SK-N-MC (cell line): ENCODE results near the gene LARP6.
A peak's percentile ranks its signal among the peaks of the same experiment; 100 is the strongest.
"Not testable (repeated sequence)": the region's sequence is repeated elsewhere in the genome, so short reads cannot be mapped to it uniquely, and the experiment has no call there.

Experiments
- DNase-seq: peaks from one replicate; pipeline ENCODE4 v3.0.0-alpha.2; 2011; ENCODE audit warnings: low read depth, low spot score
- H3K27ac ChIP-seq: fragments of 200-600 bp; sonication (generic); 2 replicates; pipeline ENCODE4 v1.5.1; 2016; ENCODE audit warnings: mixed run types
- H3K36me3 ChIP-seq: fragments of 200-600 bp; sonication (generic); 2 replicates; pipeline ENCODE4 v1.6.1; 2017; ENCODE audit warnings: antibody characterized with exemption, low read length, mixed read lengths; ENCODE audit not compliant: insufficient read depth
- H3K4me3 ChIP-seq: fragments of 200-600 bp; sonication (generic); 2 replicates; pipeline ENCODE4 v1.5.1; 2016
- H3K9ac ChIP-seq: fragments of 200-600 bp; sonication (generic); 2 replicates; pipeline ENCODE4 v1.8.0; 2017; ENCODE audit warnings: mixed run types, mixed read lengths; ENCODE audit not compliant: insufficient read length
- H3K9me3 ChIP-seq: fragments of 200-600 bp; sonication (generic); 2 replicates; pipeline ENCODE4 v1.6.1; 2017; ENCODE audit warnings: low read depth, mild to moderate bottlenecking, antibody characterized with exemption, low read length, moderate library complexity, mixed read lengths
- EZH2 ChIP-seq: fragments of 200-600 bp; sonication (generic); IDR thresholded peaks from one replicate; pipeline ENCODE4 v1.6.1; 2017; ENCODE audit warnings: antibody characterized with exemption
- FOXP2 ChIP-seq: optimal IDR thresholded peaks from 2 replicates; pipeline ENCODE3; 2011; ENCODE audit warnings: mild to moderate bottlenecking, moderate library complexity; ENCODE audit not compliant: insufficient read depth; ENCODE audit errors: extremely low read length, control extremely low read depth
- POLR2AphosphoS5 ChIP-seq: IDR thresholded peaks from 2 replicates; pipeline ENCODE4 v1.6.1; 2012; ENCODE audit warnings: mild to moderate bottlenecking, low read depth, low read length, borderline replicate concordance

LARP6 gene

DNA sequence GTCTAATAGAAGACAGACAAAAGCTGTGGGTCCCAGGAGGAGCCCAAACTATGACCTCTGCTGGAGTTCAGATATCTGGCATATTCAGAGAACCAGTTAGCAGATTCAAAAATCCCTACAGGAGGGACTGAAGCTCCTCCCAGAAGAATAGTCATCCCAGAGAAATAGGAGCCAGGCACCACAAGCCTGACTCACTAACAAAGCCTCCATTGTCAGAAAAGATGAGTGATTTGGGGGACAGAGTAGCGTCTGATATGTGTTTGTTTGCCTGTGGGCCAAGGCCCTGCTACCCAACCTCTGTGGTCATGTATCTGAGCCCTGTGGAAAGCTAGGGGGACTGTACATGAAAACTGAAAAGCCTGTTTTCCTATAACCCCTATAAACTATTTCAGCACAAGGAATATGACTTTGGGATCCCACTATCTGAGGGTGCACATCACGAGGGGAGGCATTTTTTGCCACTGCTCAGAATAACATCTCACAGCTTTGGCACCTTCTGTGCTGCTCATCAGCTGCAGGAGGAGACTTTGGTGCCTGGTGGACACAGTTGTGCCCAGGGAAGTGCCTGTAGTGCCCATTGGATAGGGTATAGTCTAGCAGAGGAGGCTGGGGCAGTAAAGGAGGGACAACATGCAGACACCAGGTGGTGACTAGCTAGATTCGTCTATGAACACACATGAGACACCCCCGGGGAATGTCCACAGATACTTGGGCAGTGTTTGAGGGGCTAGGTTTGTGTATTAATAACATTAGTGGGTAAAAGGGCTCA is 9.7 kb upstream of the LARP6 start:
- TF ChIP-seq POLR2AphosphoS5, result no peak
- TF ChIP-seq EZH2, result no peak
- TF ChIP-seq FOXP2, result no peak
- DNase-seq, result no peak
- Histone ChIP-seq H3K27ac (no peak overlapping the region), H3K9ac (no peak overlapping the region), H3K9me3 (no peaks in the 10 kb centered on the region), H3K36me3 (no peaks in the 10 kb centered on the region), H3K4me3 (no peak overlapping the region)

- TF ChIP-seq FOXP2 (no peak), EZH2 (no peak), POLR2AphosphoS5 (no peak)
- no peaks in the 10 kb centered on the region for H3K9me3 ChIP-seq
- no peak for DNase-seq
- no peak overlapping the region for H3K4me3 ChIP-seq
- no peaks in the 10 kb centered on the region for H3K36me3 ChIP-seq
- no peak overlapping the region for H3K9ac ChIP-seq
- no peak overlapping the region for H3K27ac ChIP-seq
Observed at GRCh38 chr15:70859998-70860397, 6.0 kb upstream of the LARP6 start.

DNA sequence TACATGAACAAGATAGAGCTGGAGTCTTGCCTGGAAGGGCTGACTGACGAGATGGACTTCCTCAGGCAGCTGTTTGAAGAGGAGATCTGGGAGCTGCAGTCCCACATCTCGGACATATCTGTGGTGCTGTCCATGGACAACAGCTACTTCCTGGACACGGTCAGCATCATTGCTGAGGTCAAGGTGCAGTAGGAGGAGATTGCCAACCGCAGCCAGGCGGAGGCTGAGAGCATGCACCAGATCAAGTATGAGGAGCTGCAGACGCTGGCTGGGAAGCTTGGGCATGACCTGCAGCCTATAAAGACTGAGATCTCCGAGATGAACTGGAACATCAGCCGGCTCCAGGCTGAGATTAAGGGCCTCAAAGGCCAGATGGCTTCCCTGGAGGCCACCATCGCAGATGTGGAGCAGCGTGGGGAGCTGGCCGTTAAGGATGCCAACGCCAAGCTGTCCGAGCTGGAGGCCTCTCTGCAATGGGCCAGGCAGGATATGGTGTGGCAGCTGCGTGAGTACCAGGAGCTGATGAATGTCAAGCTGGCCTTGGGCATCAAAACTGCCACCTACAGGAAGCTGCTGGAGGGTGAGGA is 5.5 kb upstream of the LARP6 start:
- no peak for DNase-seq
- no peak overlapping the region for H3K9ac ChIP-seq
- TF ChIP-seq POLR2AphosphoS5 (no peak), FOXP2 (no peak), EZH2 (no peak)
- H3K27ac ChIP-seq, result no peak overlapping the region
- H3K4me3 ChIP-seq, result no peak overlapping the region
- no peaks in the 10 kb centered on the region for H3K36me3 ChIP-seq
- no peaks in the 10 kb centered on the region for H3K9me3 ChIP-seq

DNA sequence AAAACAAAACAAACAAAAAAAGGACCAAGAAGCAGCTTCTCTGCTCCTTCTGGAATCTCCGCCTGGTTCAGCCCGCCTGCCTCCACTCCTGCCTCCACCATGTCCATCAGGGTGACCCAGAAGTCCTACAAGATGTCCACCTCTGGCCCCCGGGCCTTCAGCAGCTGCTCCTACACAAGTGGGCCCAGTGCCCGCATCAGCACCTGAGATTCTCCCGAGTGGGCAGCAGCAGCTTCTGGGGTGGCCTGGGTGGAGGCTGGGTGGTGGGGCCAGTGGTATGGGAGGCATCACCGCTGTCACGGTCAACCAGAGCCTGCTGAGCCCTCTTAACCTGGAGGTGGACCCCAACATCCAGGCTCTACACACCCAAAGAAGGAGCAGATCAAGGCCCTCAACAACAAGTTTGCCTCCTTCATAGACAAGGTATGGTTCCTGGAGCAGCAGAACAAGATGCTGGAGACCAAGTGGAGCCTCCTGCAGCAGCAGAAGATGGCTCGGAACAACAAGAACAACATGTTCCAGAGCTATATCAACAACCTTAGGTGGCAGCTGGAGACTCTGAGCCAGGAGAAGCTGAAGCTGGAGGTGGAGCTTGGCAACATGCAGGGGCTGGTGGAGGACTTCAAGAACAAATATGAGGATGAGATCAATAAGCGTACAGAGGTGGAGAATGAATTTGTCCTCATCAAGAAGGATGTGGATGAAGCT is 4.8 kb upstream of the LARP6 start:
- not testable (repeated sequence) for H3K9ac ChIP-seq, H3K27ac ChIP-seq, H3K4me3 ChIP-seq, H3K36me3 ChIP-seq, DNase-seq, H3K9me3 ChIP-seq

DNA sequence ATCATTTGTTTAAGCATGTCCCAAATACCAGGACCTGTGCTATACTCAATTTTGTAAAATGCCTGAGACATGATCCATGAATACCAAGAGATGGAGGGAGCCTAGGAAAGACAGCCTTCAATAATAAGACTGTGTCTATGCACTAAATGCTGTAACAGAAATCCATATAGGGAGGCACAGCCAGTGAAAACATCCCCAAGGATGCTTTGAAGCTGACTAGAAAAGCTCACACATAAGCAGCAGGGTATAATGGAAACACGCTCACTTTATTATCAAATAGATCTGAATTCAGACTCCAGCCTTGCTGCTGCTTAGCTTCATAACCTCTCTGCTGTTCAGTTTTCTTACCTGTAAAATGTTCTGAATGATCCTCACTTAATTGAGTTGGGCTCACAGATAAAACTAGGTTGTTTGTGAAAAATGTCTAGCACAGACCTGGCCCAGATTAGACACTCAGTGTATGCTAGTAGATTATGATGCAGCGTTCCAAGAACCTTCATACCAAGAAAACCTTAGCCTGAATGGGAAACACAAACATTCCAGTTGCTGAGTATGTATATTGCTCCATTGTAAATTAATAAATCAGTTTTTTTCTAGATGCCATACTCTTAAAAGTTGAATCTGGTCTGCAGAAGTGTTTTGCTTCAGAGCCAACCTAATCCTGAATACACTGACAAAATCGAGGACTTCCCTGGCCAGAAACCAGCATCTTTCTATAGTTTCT is 3.8 kb upstream of the LARP6 start:
- no peak for TF ChIP-seq POLR2AphosphoS5
- TF ChIP-seq FOXP2, result no peak
- TF ChIP-seq EZH2, result no peak
- DNase-seq, result no peak
- Histone ChIP-seq H3K9ac (no peak overlapping the region), H3K36me3 (no peaks in the 10 kb centered on the region), H3K27ac (no peak overlapping the region), H3K4me3 (no peak overlapping the region), H3K9me3 (no peaks in the 10 kb centered on the region)

DNA sequence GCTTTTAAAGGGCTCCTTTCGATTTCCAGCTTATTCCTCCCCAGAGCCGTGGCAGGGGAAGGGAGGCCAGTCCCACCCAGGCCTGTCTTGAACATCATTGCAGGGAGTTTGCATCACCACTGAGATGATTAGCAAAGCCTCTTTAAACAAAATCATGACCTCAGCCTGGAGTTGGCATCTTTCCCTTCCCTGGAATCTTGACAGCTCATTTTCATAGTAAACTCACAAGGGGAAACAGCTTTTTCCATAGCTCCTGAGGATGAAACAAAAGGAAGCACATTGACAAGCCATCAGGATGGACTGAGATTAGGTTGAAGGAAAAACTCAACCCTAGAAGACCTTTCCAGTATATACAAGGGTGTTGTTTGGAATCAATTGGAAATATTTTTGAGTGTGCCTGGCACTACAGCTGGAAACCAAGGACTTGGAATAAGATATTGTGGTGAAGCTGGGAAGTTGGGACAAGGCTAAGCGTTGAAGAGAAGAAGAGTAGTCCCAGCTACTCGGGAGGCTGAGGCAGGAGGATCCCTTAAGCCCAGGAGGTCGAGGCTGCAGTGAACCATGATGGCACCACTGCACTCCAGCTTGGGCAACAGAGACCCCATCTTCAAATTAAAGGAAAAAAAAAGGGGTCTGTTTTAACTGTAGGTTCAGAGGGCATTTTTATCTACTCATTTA is 3.1 kb upstream of the LARP6 start:
- H3K27ac ChIP-seq, result peak overlapping the region; percentile 49; the same call in 1 of the 2 replicates
- peak; percentile 20 for DNase-seq
- peaks cover under 1% of the 10 kb centered on the region; the same call in 1 of the 2 replicates for H3K36me3 ChIP-seq
- H3K9ac ChIP-seq, result no peak overlapping the region
- no peak overlapping the region for H3K4me3 ChIP-seq
- no peaks in the 10 kb centered on the region for H3K9me3 ChIP-seq
- TF ChIP-seq EZH2 (no peak), FOXP2 (no peak)

DNA sequence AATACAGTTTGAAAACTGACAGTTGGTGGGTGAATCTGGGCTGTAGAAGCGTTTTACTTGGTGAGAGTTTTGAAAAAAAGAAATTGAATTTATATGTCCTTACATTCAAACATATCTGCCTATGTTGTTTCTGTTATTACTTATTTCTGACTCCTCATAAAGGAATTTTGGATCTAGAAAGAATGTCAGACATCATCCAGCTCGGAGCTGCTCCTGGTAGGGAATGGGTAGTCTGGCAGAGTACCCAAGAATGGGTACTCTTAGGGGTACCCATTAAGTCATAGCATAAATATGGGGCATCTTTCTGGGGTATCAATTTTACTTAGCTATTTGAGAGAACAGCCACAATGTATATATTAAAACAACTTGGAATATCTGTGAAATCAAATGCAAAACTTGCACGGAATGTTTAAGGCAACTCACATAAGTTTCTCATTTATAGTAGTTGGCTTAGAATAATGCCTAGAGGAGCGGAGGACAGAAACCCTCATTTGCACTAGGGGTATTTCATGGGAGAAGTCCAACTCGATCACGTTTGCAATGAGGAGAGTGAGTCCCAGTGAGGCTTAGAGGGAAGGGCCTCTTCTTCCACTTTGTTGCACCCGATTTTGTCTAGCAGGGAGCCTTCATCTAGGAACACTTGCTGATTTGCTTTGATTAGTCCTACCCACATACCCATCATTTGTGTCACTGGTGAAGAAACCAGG is 2.4 kb upstream of the LARP6 start:
- Histone ChIP-seq H3K9me3 (no peaks in the 10 kb centered on the region), H3K27ac (peak overlapping the region; percentile 49; the same call in 1 of the 2 replicates), H3K9ac (peak overlapping the region; percentile 5), H3K36me3 (peaks cover 7% of the 10 kb centered on the region; the same call in 1 of the 2 replicates), H3K4me3 (no peak overlapping the region)
- TF ChIP-seq EZH2 (no peak), FOXP2 (no peak), POLR2AphosphoS5 (no peak)
- DNase-seq, result no peak
